A673 (cell line): Measurements from ENCODE around the gene ZNF587.
"Not testable (repeated sequence)": the region's sequence is repeated elsewhere in the genome, so short reads cannot be mapped to it uniquely, and the experiment has no call there.

ENCODE experiments used
- EZH2 ChIP-seq: fragments of 200-600 bp; sonication (generic); IDR thresholded peaks from 2 replicates; pipeline ENCODE4 v1.6.1; 2017; ENCODE audit warnings: borderline replicate concordance, low read depth, mild to moderate bottlenecking, mixed read lengths, antibody characterized with exemption, low read length; ENCODE audit not compliant: poor library complexity, severe bottlenecking
- TF ChIP-seq, protein P1 (sequence below): fragments of 300-800, 200-600 bp; sonication (generic); conservative IDR thresholded peaks from 2 replicates; pipeline ENCODE4 v1.5.1; 2017; ENCODE audit warnings: low read depth, mild to moderate bottlenecking, antibody characterized with exemption, low read length, moderate library complexity, mixed read lengths

DNA sequence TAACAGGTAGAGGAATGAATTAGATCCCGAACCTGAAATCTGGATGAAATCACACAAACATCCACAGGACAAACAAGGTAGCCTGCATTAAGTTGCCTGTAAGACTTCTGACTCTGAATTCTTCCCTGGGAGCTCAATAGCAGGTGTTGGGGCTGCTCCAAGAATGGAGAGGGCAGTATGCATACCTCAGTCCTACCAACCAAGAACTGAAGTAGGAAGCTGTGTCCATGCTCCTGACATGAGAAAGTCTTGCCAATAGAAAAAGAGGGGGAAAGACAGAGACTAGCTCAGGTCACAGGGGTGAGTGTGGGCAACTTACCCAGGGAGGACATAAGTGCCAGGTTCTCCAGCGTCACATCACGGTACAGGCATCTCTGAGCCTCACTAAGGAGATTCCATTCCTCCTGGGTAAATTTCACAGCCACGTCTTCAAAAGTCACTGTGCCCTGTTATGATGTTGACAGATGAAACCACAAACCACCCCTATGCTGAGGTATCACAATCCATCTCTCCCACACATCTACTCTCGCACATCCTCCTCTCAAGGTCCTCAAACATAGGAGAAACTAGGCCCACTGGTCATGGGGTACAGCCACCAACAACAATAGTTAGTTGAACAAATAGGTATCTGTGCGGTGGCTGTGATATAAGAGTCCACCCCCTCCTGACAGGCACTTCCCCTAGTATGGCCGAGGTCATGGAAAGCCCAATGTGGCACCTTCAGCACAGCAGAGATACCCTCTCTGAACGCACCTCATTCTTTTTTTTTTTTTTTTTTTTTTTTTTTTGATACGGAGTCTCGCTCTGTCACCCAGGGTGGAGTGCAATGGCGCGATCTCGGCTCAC is 36.5 kb upstream of the ZNF587 start:
- TF ChIP-seq, protein P1, sequence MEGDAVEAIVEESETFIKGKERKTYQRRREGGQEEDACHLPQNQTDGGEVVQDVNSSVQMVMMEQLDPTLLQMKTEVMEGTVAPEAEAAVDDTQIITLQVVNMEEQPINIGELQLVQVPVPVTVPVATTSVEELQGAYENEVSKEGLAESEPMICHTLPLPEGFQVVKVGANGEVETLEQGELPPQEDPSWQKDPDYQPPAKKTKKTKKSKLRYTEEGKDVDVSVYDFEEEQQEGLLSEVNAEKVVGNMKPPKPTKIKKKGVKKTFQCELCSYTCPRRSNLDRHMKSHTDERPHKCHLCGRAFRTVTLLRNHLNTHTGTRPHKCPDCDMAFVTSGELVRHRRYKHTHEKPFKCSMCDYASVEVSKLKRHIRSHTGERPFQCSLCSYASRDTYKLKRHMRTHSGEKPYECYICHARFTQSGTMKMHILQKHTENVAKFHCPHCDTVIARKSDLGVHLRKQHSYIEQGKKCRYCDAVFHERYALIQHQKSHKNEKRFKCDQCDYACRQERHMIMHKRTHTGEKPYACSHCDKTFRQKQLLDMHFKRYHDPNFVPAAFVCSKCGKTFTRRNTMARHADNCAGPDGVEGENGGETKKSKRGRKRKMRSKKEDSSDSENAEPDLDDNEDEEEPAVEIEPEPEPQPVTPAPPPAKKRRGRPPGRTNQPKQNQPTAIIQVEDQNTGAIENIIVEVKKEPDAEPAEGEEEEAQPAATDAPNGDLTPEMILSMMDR, result not testable (repeated sequence)
- TF ChIP-seq EZH2, result not testable (repeated sequence)
